Mesenteric fat pad (tissue), 1 donor: Measurements from ENCODE around the gene SULF2. TPM values are rescaled to one million over a fixed set of nuclear protein-coding genes. Genes with fewer than 3 reads are reported as not detected.

ENCODE experiments used
- DNase-seq: peaks from one replicate; pipeline ENCODE4 v3.0.0-alpha.2; 2020; ENCODE audit warnings: low spot score
- total RNA-seq: library from RNA; stranded (reverse); fragmentation: NEBNext Ultra II Directional; extraction: Animal tissue kit (Norgen Biotek cat#: 25700); gene quantifications from one replicate; pipeline ENCODE4 v1.2.1, GENCODE V29; 2021
- donor health status: DM: yes; HTN: yes; CAD: no.

SULF2 gene
- total RNA-seq, 1 donor from 2014 or later: 68.7 TPM

- DNase-seq: peak; percentile 71
Observed at GRCh38 chr20:47672886-47673670, 112.2 kb downstream of the SULF2 start.

GRCh38 chr20:47672166-47672565, 113.1 kb downstream of the SULF2 start:
- DNase-seq: peak; percentile 87

- DNase-seq: peak; percentile 49
Observed at GRCh38 chr20:47670913-47671312, 114.4 kb downstream of the SULF2 start.

- peak; percentile 33 for DNase-seq
Observed at GRCh38 chr20:47669927-47670890, 115.1 kb downstream of the SULF2 start.

- peak; percentile 62 for DNase-seq
Observed at GRCh38 chr20:47669489-47669888, 115.8 kb downstream of the SULF2 start.

- DNase-seq: peak; percentile 82
Observed at GRCh38 chr20:47669152-47669425, 116.2 kb downstream of the SULF2 start.

- peak; percentile 83 for DNase-seq
Observed at GRCh38 chr20:47668313-47669151, 116.7 kb downstream of the SULF2 start.

GRCh38 chr20:47667531-47668312, 117.6 kb downstream of the SULF2 start:
- DNase-seq: peak; percentile 72

GRCh38 chr20:47667086-47667485, 118.2 kb downstream of the SULF2 start:
- no peak for DNase-seq

GRCh38 chr20:47666304-47666703, 119.0 kb downstream of the SULF2 start:
- peak; percentile 86 for DNase-seq

GRCh38 chr20:47665221-47665991, 119.9 kb downstream of the SULF2 start:
- peak; percentile 82 for DNase-seq

- DNase-seq: no peak
Observed at GRCh38 chr20:47664744-47665143, 120.5 kb downstream of the SULF2 start.

GRCh38 chr20:47664068-47664437, 121.2 kb downstream of the SULF2 start:
- no peak for DNase-seq

- peak; percentile 91 for DNase-seq
Observed at GRCh38 chr20:47663354-47664067, 121.8 kb downstream of the SULF2 start.

GRCh38 chr20:47662483-47663353, 122.6 kb downstream of the SULF2 start:
- no peak for DNase-seq

GRCh38 chr20:47661714-47662113, 123.6 kb downstream of the SULF2 start:
- no peak for DNase-seq

- DNase-seq: no peak
Observed at GRCh38 chr20:47660983-47661700, 124.1 kb downstream of the SULF2 start.

- no peak for DNase-seq
Observed at GRCh38 chr20:47660602-47660905, 124.7 kb downstream of the SULF2 start.
